NCI-H345 treated with DMSO at 0.1 percent for 48 hours (cell line): ENCODE results near the gene DNMT3A.
A peak's percentile ranks its signal among the peaks of the same experiment; 100 is the strongest.

Source experiments
- DNase-seq: peaks from one replicate; lab custom pipeline; 2025; ENCODE audit not compliant: unreplicated experiment; lab: John Stamatoyannopoulos, UW

Gene DNMT3A

GRCh38 chr2:25347205-25347815 lies 5.6 kb upstream of the DNMT3A start:
- no peak for DNase-seq

GRCh38 chr2:25343187-25343825 lies 1.6 kb upstream of the DNMT3A start:
- no peak for DNase-seq

- peak; percentile 57 for DNase-seq
Observed at GRCh38 chr2:25342372-25343186, 854 bp upstream of the DNMT3A start.

GRCh38 chr2:25341011-25341727 lies 556 bp downstream of the DNMT3A start:
- no peak for DNase-seq

GRCh38 chr2:25340181-25340921 lies 1.4 kb downstream of the DNMT3A start:
- DNase-seq = peak; percentile 49

GRCh38 chr2:25339791-25340180 lies 1.9 kb downstream of the DNMT3A start:
- peak; percentile 69 for DNase-seq

GRCh38 chr2:25339211-25339674 lies 2.5 kb downstream of the DNMT3A start:
- no peak for DNase-seq

- DNase-seq = no peak
Observed at GRCh38 chr2:25338401-25338800, 3.3 kb downstream of the DNMT3A start.

- no peak for DNase-seq
Observed at GRCh38 chr2:25337891-25338290, 3.8 kb downstream of the DNMT3A start.

GRCh38 chr2:25337276-25337675 lies 4.4 kb downstream of the DNMT3A start:
- no peak for DNase-seq

GRCh38 chr2:25336383-25336841 lies 5.3 kb downstream of the DNMT3A start:
- no peak for DNase-seq

- DNase-seq = no peak
Observed at GRCh38 chr2:25335971-25336370, 5.8 kb downstream of the DNMT3A start.

GRCh38 chr2:25335204-25335603 lies 6.5 kb downstream of the DNMT3A start:
- DNase-seq = no peak

GRCh38 chr2:25334482-25334881 lies 7.2 kb downstream of the DNMT3A start:
- no peak for DNase-seq

GRCh38 chr2:25333981-25334380 lies 7.7 kb downstream of the DNMT3A start:
- no peak for DNase-seq

GRCh38 chr2:25332571-25332970 lies 9.2 kb downstream of the DNMT3A start:
- DNase-seq = no peak

GRCh38 chr2:25331686-25332365 lies 9.9 kb downstream of the DNMT3A start:
- DNase-seq = no peak

- DNase-seq = no peak
Observed at GRCh38 chr2:25330937-25331336, 10.8 kb downstream of the DNMT3A start.

GRCh38 chr2:25330273-25330672 lies 11.5 kb downstream of the DNMT3A start:
- DNase-seq = no peak
